Mammary epithelial cell (primary cell): Measurements from ENCODE around the gene CDCA7L.

Source experiments
- CTCF ChIP-seq, 2 donors: IDR thresholded peaks in 1 of 2; conservative IDR thresholded peaks in 1 of 2; 2 replicates each; pipeline ENCODE4 v1.5.1; 2011 to 2012; ENCODE audit warnings: inconsistent platforms in 2 of 2, low read length in 2 of 2, mild to moderate bottlenecking in 2 of 2, control low read depth in 1 of 2, low read depth in 1 of 2; ENCODE audit not compliant: insufficient read depth in 1 of 2; ENCODE audit errors: extremely low read depth in 1 of 2
- EZH2 ChIP-seq: IDR thresholded peaks from 2 replicates; pipeline ENCODE4 v1.6.1; 2012; ENCODE audit warnings: low read length, inconsistent platforms, borderline replicate concordance

- TF ChIP-seq CTCF (conservative IDR thresholded peaks at IDR 0.05 in 1 of 2, IDR thresholded peaks at IDR 0.05 in 1 of 2; ENCODE audit: extremely low read depth in 1 of 2, insufficient read depth in 1 of 2, low read depth in 1 of 2, low read length in 2 of 2) (no peak), EZH2 (no peak)
These were observed 31.0 kb downstream of the CDCA7L start for GRCh38 chr7:21914671-21915070.
